GM19438 (cell line): ENCODE data around the gene ST7.
"Not testable (repeated sequence)": the region's sequence is repeated elsewhere in the genome, so short reads cannot be mapped to it uniquely, and the experiment has no call there.

Source experiments
- ATAC-seq: cut with Tn5 transposase; IDR thresholded peaks from one replicate; pipeline ENCODE4 v1.9.1; 2021; ENCODE audit warnings: low read depth; ENCODE audit not compliant: unreplicated experiment

ST7 gene

DNA sequence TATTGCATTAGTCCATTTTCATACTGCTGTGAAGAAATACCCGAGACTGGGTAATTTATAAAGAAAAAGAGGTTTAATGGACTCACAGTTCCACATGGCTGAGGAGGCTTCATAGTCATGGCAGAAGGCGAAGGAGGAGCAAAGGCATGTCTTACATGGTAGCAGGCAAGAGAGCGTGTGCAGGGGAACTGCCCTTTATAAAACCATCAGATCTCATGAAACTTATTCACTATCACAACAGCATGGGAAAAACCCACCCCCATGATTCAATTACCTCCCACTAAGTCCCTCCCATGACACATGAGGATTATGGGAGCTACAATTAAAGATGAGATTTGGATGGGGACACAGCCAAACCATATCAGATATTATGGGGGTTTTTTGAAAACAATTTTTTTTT lies 21.7 kb downstream of the ST7 start:
- ATAC-seq = not testable (repeated sequence)

DNA sequence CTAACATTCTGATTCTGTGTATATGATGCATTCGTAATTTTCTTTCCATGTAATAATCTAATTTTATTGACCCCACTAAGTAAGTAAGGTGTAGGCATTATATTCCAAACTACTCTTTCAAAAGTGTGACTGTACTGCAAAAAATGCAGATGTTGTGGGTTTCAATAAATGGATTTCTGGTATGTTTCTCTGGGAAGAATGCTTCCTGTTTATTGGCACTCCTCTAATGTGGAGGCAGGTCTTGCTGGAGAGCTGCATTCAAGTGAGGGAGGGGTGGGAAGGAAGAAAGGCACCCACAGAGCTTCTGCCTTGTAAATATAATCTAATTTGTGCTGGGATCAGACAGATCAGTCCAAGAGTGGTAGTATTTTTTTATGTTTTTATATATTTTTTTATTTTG lies 23.9 kb downstream of the ST7 start:
- ATAC-seq = no peak

DNA sequence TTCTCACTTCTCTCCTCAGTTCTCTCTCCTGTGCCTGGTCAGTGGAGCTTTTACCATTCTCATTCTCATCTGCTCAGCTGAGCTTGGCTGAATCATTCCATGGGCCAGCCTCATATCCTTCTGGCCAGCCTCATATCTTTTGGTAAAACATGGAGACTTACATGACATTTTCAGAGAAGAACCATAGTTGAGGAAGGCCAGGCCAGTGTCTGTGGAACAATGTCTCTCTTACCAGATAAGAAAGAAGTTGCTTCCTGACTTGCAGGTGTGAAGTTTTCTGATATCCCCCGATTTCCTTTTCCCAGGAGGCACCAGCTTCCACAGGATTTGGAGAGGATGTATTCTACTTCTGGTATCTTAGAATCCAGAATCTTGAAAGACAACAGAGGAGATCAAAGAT lies 24.7 kb downstream of the ST7 start:
- no peak for ATAC-seq

DNA sequence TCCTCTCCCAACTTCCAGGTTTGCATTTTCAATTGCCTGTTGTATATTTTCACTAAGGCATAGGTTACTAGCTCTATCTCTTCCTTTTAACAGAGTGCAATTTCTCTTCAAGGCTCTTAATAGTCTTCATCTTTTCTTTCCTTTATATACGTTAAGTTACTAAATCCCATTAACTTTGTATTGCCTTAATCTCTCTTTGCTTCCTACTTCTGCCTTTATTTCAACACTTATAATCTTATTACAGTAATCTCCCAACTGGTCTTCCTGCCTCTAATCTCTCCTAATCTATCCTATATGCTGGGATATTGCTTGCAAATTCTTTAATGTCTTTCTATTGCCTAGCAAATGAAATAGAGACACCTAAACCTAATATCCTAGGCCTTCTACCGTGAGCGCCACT lies 26.1 kb downstream of the ST7 start:
- no peak for ATAC-seq

DNA sequence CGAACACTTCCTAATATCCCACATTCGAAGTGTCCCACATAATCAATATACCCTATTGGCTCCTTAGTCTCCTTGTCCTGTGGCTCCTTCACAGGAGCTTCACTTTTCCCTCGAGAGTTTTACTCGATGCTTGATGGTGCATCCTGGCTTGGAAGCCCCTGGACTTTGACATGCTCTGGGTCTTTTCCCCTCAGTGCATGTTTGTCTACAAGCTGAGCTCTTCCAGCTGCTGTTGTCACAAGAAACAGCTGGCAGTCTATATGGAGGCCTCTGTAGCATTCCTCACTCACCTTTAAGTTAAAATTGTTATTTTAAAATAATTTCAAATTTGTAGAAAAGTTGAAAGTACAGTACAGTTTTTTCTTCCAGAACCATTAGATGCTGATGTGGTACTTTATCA lies 27.1 kb downstream of the ST7 start:
- no peak for ATAC-seq

DNA sequence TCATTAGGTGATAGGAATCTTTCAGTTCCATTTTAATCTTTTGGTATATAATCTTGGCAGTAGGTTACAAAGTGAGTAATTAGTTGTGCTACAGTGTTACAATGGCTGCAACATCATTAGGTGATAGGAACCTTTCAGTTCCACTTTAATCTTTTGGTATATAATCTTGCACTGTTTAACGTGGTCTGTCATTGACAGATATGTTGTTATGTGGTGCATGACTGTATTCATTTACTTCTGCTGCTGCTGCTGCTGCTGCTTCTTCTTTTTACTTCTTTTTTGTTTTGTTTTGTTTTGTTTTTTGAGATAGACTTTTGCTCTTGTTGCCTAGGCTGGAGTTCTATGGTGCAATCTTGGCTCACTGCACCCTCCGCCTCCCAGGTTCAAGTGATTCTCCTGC lies 28.6 kb downstream of the ST7 start:
- ATAC-seq = no peak

DNA sequence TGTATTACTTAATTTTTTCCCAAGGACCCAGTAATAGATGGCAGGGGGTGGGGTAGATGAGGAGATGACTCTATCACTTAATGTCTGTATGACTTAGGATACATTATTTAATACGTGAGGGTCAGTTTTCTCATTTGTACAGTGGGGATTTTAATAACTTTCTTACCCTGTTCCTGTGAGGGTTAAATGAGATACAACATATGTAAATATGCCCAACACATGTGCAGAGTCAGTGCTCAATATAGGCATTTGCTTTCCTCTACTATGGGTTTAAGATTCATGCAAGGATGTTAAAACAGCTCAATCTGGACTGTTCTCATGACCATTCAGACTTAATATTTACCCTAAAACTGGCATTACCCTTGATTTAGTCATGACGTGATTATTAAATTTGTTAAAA lies 31.2 kb downstream of the ST7 start:
- ATAC-seq = no peak

DNA sequence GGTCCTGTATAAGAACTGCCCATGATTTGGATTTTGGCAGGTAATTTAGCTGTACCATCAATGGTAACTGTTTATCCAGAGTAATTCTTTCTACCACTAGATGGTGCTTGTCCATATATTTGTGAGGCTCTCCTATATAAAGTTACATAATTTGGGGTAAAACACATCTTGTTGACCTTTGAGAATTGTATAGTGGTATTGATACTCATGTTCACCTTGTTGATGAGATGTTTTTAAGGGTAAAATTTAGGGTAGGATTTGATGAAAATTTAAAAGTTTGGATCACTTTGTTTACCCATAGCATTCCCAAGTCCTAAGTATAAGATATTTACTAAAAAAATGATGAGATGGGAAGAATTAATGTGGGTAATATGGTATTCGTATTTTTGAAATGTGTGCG lies 31.6 kb downstream of the ST7 start:
- peak; percentile 80 for ATAC-seq

DNA sequence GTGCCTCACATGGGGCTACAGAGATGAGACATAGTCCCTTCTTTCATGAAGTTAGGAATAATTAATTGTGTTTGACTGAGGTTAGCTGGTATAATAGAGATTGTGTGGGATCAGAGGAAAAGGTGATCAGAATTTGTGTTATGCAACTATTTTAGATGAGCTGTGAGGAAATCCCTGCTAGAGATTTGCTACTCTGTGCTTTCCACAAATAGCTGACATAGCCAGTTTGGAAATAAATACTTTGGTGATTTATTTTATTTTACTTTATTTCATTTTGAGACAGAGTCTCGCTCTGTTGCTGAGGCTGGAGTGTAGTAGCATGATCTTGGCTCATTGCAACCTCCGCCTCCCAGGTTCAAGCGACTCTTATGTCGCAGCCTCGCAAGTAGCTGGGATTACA lies 32.3 kb downstream of the ST7 start:
- no peak for ATAC-seq

DNA sequence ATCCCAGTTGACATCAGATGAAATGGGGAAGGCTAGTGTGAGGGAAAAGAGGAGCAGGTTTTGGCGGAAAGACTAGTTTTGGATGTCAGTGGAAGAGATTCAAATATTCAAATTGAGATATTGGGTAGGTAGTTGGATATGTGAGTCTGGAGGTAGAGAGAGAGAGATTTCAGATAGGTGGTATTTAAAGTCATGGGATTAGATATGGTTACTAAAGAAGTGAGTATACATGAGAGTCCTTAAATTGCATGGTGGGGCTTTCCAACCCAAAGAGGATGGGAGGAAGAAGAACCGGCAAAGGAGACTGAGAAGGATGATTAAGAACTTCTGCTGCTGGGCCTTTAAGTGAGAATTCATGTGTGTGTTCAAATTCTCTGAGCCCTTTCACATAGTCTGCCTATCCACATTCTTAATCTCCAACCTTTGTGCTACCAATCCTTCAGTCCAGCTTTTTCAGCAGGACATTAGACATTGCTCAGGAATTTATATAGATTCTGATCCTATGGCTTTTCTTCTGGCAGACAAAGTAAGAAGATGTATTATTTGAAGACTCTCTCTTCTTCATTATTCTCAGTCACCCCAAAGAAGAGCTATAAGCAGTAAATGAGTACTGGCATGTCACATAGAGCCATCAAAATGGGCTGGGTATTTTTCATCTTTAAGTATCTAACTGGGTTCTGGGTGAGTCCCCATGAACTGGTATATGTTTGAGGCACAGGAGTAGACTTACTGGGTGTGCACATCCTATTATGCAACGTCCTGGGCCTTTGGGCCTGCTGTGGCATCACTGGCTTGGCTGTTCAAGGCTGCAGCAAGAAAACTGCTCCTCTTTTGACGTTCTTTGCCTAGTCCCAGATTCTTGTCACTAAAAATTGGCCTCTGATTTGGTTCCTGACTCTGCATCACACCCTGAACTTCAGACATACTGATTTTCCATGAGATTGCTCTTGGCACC lies 33.6 kb downstream of the ST7 start:
- no peak for ATAC-seq

DNA sequence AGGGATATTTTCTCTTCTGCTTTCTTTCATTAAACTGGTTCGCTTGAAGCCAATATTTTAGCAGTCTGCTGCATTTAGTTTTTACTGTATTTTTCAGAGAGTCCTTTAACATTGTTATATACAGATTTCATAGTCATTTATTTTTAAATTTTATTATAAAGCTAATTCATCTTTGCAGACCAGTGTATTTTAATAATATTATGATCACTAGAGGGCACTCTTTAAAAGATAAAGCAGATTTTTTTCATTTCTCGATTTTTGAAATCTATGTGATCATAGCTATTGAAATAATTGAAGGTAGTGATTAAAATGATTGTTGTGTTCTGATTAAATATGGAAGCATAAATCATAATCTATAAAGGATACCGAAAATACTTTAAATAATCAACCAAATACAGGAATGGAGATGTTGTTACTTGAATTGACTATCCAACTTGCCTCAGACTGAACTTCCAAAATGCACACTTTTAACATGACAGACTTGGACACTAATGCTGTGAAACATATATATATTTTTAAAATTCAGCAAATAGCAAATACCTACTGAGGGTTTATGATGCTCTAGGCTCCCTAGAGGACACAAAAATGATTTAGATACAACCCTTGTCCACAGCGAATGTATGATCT lies 35.2 kb downstream of the ST7 start:
- no peak for ATAC-seq

DNA sequence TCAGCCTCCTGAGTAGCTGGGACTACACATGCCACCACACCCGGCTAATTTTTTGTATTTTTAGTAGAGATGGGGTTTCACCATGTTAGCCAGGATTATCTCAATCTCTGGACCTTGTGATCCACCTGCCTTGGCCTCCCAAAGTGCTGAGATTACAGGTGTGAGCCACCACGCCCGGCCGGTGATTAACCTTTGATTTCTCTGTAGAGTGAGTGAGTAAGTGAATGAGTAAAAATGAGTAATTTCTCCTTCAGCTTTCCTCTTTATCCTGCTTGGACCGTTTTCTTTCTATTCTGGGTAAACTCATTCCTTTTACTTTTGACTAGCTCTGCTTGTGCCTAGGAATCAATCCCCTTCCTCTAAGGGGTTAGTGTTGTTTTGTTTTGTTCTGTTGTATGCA lies 36.8 kb downstream of the ST7 start:
- ATAC-seq = no peak

DNA sequence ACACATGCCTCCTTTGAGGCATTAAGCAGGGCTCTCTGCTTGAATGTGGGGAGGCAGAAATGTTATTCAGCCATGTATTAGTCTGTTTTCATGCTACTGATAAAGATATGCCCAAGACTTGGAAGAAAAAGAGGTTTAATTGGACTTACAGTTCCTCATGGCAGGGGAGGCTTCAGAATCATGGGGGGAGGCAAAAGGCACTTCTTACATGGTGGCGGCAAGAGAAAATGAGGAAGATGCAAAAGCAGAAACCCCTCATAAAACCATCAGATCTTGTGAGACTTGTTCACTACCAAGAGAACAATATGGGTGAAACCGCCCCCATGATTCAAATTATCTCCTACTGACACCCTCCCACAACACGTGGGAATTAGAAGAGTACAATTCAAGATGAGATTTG lies 37.9 kb downstream of the ST7 start:
- no peak for ATAC-seq

DNA sequence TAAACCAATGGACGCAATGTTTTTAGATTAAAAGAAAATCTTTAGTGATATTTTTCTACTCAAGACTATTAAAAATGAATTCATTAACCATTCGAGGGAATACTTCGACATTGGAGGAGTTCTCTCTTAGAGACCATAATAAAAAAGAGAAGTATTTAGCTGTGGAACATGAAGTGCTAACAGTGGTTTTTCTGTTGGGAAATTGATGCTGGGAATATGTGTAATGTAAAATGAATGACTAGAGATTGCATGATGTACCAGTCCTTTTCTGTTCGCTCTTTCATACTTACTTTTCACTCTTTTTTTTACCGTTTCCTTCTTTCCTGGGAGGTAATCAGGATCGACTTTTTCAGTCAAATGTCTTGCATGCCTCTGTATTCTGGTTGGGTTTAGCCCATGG lies 41.3 kb downstream of the ST7 start:
- no peak for ATAC-seq

DNA sequence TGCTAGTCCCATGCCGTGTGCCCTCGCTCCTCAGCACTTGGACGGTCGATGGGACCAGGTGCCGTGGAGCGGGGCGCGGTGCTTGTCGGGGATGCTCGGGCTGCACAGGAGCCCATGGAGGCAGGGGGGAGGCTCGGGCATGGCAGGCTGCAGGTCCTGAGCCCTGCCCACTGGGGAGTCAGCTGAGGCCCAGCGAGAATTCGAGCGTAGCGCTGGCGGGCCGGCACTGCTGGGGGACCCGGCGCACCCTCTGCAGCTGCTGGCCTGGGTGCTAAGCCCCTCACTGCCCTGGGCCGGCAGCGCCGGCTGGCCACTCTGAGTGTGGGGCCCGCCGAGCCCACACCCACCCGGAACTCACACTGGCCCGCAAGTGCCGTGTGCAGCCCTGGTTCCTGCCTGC lies 44.7 kb downstream of the ST7 start:
- ATAC-seq = no peak

DNA sequence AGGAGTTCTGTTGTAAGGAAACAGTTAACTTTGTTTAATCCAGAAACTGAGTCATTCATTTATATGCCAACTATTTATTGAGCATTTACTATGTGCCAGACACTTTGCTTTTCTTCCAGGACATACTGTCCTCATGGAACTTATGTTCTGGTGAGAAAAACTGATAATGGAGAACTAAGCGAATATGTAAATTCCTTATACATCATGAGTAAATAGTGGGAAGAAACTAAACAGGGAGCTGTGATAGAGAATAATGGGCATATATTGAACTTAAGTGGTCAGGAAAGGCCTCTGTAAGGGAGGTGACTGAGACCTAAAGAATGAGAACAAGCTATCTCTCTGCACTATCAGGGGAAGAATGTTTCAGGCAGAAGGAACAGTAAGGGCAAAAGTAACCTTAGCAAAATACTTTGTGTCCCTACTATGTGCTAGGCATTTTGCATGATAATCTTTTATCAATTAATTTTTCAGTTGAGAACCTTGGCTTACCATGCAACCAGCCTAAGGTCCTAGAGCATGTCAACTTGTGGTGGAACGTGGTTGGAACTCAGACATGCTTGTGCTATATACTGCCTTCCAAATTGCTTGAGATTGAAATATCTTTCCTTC lies 45.4 kb downstream of the ST7 start:
- no peak for ATAC-seq

DNA sequence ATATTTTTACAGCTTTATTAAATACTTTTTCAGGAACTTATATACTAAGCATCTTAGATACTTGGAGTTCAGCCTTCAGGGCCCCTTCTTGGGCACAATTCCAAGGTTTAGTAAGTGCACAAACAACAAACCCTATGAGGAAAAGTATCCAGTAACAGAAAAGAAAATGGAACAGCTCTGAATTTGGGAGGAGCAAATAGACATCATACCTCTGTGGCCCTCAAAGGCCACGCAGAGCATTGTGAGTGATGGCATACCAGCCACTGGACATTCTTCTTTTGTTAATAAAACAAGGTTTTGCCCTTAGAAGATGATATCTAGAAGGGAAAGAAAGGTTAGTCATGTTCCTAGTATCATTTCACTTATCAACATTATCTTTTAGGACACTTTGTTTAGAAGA lies 46.0 kb downstream of the ST7 start:
- ATAC-seq = no peak

DNA sequence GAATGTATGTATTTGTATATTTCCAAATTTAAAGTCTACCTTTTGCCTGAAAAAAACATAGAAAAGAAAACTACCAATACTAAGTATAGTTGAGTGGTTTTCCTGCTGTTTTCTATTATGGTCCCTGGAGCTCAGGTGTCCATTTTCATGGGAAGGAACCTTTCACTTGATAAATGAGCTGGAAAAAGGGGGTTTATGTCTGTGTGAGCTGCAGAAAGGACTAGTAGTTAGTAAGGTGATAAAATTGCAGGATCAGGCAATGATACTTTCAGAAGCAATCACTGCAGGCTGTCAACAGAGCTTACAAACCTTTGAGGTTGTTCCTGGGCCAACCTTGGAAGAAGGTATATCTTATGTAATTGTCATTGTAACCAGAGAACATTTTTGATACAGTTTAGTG lies 48.0 kb downstream of the ST7 start:
- ATAC-seq = no peak

DNA sequence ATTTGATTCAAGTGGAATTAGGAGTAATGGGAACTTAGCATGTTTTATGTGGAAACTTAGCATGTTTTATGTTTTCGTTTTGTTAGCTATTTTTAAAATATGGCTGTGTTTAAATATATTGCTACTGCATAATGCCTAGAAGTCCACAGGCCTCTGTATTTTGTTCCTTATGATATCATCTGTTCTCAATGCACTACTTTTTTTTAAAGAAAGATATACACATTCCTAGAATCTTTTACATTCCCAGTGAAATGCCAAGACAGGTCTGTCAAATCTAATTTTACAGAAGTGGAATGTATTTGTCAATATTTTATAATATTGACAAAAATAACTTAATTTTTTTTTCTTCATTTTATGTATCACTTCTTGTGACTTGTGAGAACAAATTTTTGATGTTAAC lies 51.6 kb downstream of the ST7 start:
- ATAC-seq = no peak

DNA sequence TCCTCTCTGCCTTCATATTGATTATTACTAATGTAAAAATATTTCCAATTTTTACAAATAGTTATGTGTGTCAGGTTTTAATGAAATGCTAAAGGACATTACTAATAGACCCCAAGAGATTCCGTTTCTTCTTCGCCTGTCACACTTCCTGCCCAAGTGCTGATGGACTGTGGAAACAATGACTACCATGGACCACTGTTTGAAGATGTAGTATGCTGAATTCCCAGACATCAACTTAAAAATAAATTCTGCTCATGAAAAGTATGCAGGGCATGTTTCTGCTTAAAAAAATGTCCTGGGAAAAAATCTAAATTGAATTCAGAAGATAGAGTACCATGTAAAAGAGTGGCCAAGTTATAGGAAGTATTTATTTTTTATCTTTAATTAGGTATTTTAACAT lies 52.1 kb downstream of the ST7 start:
- no peak for ATAC-seq

DNA sequence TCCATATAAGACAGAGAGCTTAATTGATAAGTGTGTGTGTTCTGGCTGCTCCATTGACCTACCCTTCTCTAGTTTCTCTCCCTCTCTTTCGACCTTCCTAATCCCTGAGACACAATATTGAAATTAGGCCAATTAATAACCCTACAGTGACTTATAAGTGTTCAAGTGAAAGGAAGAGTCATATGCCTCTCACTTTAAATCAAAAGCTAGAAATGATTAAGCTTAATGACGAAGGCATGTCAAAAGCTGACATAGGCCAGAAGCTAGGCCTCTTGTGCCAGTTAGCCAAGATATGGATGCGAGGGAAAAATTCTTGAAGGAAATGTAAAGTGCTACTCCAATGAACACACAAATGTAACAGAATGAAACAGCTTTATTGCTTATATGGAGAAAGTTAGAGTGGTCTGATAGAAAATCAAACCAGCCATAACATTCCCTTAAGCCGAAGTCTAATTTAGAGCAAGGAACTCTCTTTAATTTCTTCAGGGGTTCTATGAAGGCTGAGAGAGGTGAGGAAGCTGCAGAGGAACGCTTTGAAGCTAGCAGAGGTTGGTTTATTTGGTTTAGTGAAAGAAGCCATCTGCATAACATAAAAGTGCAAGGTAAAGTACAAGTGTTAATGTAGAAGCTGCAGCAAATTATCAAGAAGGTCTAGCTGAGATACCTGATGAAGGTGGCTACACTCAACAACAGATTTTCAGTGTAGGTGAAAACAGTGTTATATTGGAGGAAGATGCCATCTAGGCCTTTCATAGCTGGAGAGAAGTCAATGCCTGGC lies 53.8 kb downstream of the ST7 start:
- no peak for ATAC-seq
